ENCODE measurements around the gene SYNPO2. TPM values are rescaled to one million over a fixed set of nuclear protein-coding genes. Genes with fewer than 3 reads are reported as not detected.

Gene SYNPO2
- total RNA-seq, 3 donors from 2014 or later (not counting 1 experiment from before 2014, with no cell fraction given), result 0.18 to 0.85 (median 0.56) TPM

GRCh38 chr4:118883861-118884260 is 4.8 kb upstream of the SYNPO2 start:
- 42% methylated on average over 1 of the region's 1 CpG for WGBS (ENCODE audit: insufficient coverage)
- H3K4me1 ChIP-seq (ENCODE audit: control insufficient read depth, insufficient read depth, low read length), result peaks cover 4% of the 10 kb centered on the region
- Mint-ChIP-seq H3K4me1 (peaks cover 6 to 8% of the 10 kb centered on the region in 2 donors), H3K27me3 (ENCODE audit: low read depth in 2 of 2) (peaks cover 13 to 16% of the 10 kb centered on the region in 2 donors), H3K4me3 (no peak overlapping the region), H3K9me3 (no peaks in the 10 kb centered on the region), H3K36me3 (no peaks in the 10 kb centered on the region), H3K27ac (no peak overlapping the region)
- ATAC-seq, result peak in 1 of 3 donors; percentile 44
- H3K9me3 ChIP-seq (ENCODE audit: control insufficient read depth, insufficient read depth, low read length), result no peaks in the 10 kb centered on the region
- H3K36me3 ChIP-seq (ENCODE audit: control insufficient read depth, insufficient read depth, low read length), result no peaks in the 10 kb centered on the region
- no peak overlapping the region for H3K27ac ChIP-seq (ENCODE audit: low read length)
- H3K4me3 ChIP-seq (ENCODE audit: low read length), result no peak overlapping the region
- intact Hi-C loops (cut with micrococcal nuclease), result no loop called here
- no peak for TF ChIP-seq CTCF (IDR thresholded peaks at IDR 0.05)
- peak in 1 of 2 donors; percentile 6 for DNase-seq
- peaks cover 4% of the 10 kb centered on the region for H3K27me3 ChIP-seq (ENCODE audit: control insufficient read depth, insufficient read depth, low read length)

GRCh38 chr4:118884716-118885115 is 3.9 kb upstream of the SYNPO2 start:
- Mint-ChIP-seq H3K27ac (no peak overlapping the region), H3K27me3 (ENCODE audit: low read depth in 2 of 2) (peaks cover 19 to 23% of the 10 kb centered on the region in 2 donors), H3K4me3 (no peak overlapping the region), H3K4me1 (peaks cover 11 to 13% of the 10 kb centered on the region in 2 donors), H3K36me3 (no peaks in the 10 kb centered on the region), H3K9me3 (no peaks in the 10 kb centered on the region)
- Histone ChIP-seq H3K36me3 (ENCODE audit: control insufficient read depth, insufficient read depth, low read length) (no peaks in the 10 kb centered on the region), H3K27me3 (ENCODE audit: control insufficient read depth, insufficient read depth, low read length) (peaks cover 9% of the 10 kb centered on the region), H3K9me3 (ENCODE audit: control insufficient read depth, insufficient read depth, low read length) (no peaks in the 10 kb centered on the region), H3K27ac (ENCODE audit: low read length) (no peak overlapping the region), H3K4me1 (ENCODE audit: control insufficient read depth, insufficient read depth, low read length) (peaks cover 6% of the 10 kb centered on the region), H3K4me3 (ENCODE audit: low read length) (no peak overlapping the region)
- intact Hi-C loops (cut with micrococcal nuclease), result no loop called here
- no peak for TF ChIP-seq CTCF (IDR thresholded peaks at IDR 0.05)
- ATAC-seq, result no peak
- WGBS (ENCODE audit: insufficient coverage), result 83% methylated on average over 3 of the region's 3 CpGs
- no peak for DNase-seq

- no peak overlapping the region for H3K27ac ChIP-seq (ENCODE audit: low read length)
- peak overlapping the region; percentile 55 for H3K4me3 Mint-ChIP-seq
- ATAC-seq (no peak), DNase-seq (no peak)
- no peaks in the 10 kb centered on the region for H3K9me3 ChIP-seq (ENCODE audit: control insufficient read depth, insufficient read depth, low read length)
- peaks cover 23 to 48% of the 10 kb centered on the region in 2 donors for H3K27me3 Mint-ChIP-seq (ENCODE audit: low read depth in 2 of 2)
- peaks cover 13 to 16% of the 10 kb centered on the region in 2 donors for H3K4me1 Mint-ChIP-seq
- no peaks in the 10 kb centered on the region for H3K36me3 ChIP-seq (ENCODE audit: control insufficient read depth, insufficient read depth, low read length)
- H3K4me1 ChIP-seq (ENCODE audit: control insufficient read depth, insufficient read depth, low read length), result peaks cover 6% of the 10 kb centered on the region
- no peak overlapping the region for H3K4me3 ChIP-seq (ENCODE audit: low read length)
- WGBS (ENCODE audit: insufficient coverage), result 86% methylated on average over 4 of the region's 4 CpGs
- peaks cover 16% of the 10 kb centered on the region for H3K27me3 ChIP-seq (ENCODE audit: control insufficient read depth, insufficient read depth, low read length)
- TF ChIP-seq CTCF (IDR thresholded peaks at IDR 0.05), result no peak
- intact Hi-C loops (cut with micrococcal nuclease), result no loop called here
- no peak overlapping the region for H3K27ac Mint-ChIP-seq
- H3K36me3 Mint-ChIP-seq, result no peaks in the 10 kb centered on the region
- H3K9me3 Mint-ChIP-seq, result no peaks in the 10 kb centered on the region
Measured at GRCh38 chr4:118889312-118889691, 648 bp downstream of the SYNPO2 start.

GRCh38 chr4:118894034-118894433 is 5.4 kb downstream of the SYNPO2 start:
- Histone ChIP-seq H3K9me3 (ENCODE audit: control insufficient read depth, insufficient read depth, low read length) (no peaks in the 10 kb centered on the region), H3K36me3 (ENCODE audit: control insufficient read depth, insufficient read depth, low read length) (no peaks in the 10 kb centered on the region), H3K4me1 (ENCODE audit: control insufficient read depth, insufficient read depth, low read length) (no peaks in the 10 kb centered on the region), H3K4me3 (ENCODE audit: low read length) (no peak overlapping the region), H3K27me3 (ENCODE audit: control insufficient read depth, insufficient read depth, low read length) (peaks cover 11% of the 10 kb centered on the region), H3K27ac (ENCODE audit: low read length) (no peak overlapping the region)
- 98% methylated on average over 3 of the region's 3 CpGs for WGBS (ENCODE audit: insufficient coverage)
- no peak for TF ChIP-seq CTCF (IDR thresholded peaks at IDR 0.05)
- Mint-ChIP-seq H3K27ac (no peak overlapping the region), H3K9me3 (no peaks in the 10 kb centered on the region), H3K36me3 (no peaks in the 10 kb centered on the region), H3K4me1 (peaks cover 4 to 9% of the 10 kb centered on the region in 2 donors), H3K27me3 (ENCODE audit: low read depth in 2 of 2) (peaks cover 12 to 53% of the 10 kb centered on the region in 2 donors), H3K4me3 (no peak overlapping the region)
- intact Hi-C loops (cut with micrococcal nuclease), result no loop called here
- ATAC-seq, result no peak
- DNase-seq, result no peak

All from natural killer cell (primary cell).